Endothelial cell of umbilical vein (primary cell): Measurements from ENCODE around the gene DDIT4. TPM values are rescaled to one million over a fixed set of nuclear protein-coding genes. Genes with fewer than 3 reads are reported as not detected.

Experiments
- BruUV-seq: library from RNA; stranded (reverse); fragments of 400-500 nt; replicated peaks from 2 replicates; lab custom pipeline; 2021; lab: Mats Ljungman, UMichigan
- CTCF ChIA-PET: fragments of 300-600, 350-600 bp; sonication (Branson Sonifier 250); formaldehyde crosslinking; loops from one replicate; lab custom pipeline; 2021; ENCODE audit warnings: antibody characterized with exemption, inconsistent platforms; lab: Charles Lee
- POLR2A ChIA-PET: fragments of 300-600, 350-600 bp; sonication (Branson Sonifier 250); formaldehyde crosslinking; loops from one replicate; lab custom pipeline; 2021; ENCODE audit warnings: antibody characterized with exemption, inconsistent platforms; lab: Charles Lee
- DNase-seq: peaks from one replicate; pipeline ENCODE4 v3.0.0-alpha.2; 2011; ENCODE audit warnings: low read depth, low spot score
- FAIRE-seq: peaks from 2 replicates; lab custom pipeline; 2011; peaks lifted over from hg19 to GRCh38; lab: Jason Lieb, UNC
- H2AFZ ChIP-seq: 2 replicates; pipeline ENCODE4 v1.6.0; 2012; ENCODE audit warnings: low read depth, low read length, control low read depth, inconsistent platforms
- H3K27ac ChIP-seq: 2 replicates; pipeline ENCODE4 v1.5.1; 2011; ENCODE audit warnings: low read depth, mild to moderate bottlenecking, control low read depth, low read length, moderate library complexity; ENCODE audit not compliant: insufficient read depth
- H3K27me3 ChIP-seq, 2 experiments: 2 replicates each; pipeline versions ENCODE4 v1.6.0 to v1.6.1; 2011; ENCODE audit warnings: low read length in 2 of 2, mixed read lengths in 1 of 2; ENCODE audit not compliant: control insufficient read depth in 2 of 2, insufficient read depth in 2 of 2
- H3K36me3 ChIP-seq, 2 experiments: 2 replicates in 1 of 2; 3 replicates in 1 of 2; pipeline ENCODE4 v1.5.1; 2011; ENCODE audit warnings: low read length in 2 of 2, mild to moderate bottlenecking in 1 of 2, moderate library complexity in 1 of 2; ENCODE audit not compliant: control insufficient read depth in 2 of 2, insufficient read depth in 2 of 2; ENCODE audit errors: extremely low read depth in 1 of 2
- H3K4me1 ChIP-seq: 3 replicates; pipeline ENCODE4 v1.5.1; 2011; ENCODE audit warnings: mild to moderate bottlenecking, low read length; ENCODE audit not compliant: control insufficient read depth, insufficient read depth; ENCODE audit errors: extremely low read depth
- H3K4me2 ChIP-seq: 2 replicates; pipeline ENCODE4 v1.6.1; 2011; ENCODE audit warnings: low read length, control low read depth, mixed read lengths; ENCODE audit not compliant: insufficient read depth
- H3K4me3 ChIP-seq, 3 experiments: fragments of 200-600 bp in 1 of 3; sonication (generic), shearing (Covaris generic) in 1 of 3; replicated peaks in 1 of 3; 2 replicates each; pipeline ENCODE4 v1.5.1; 2011 to 2016; ENCODE audit warnings: control low read depth in 3 of 3, low read length in 3 of 3, mild to moderate bottlenecking in 2 of 3, inconsistent platforms in 1 of 3, low read depth in 1 of 3, moderate library complexity in 1 of 3; ENCODE audit not compliant: insufficient read depth in 1 of 3
- H3K79me2 ChIP-seq: 2 replicates; pipeline ENCODE4 v1.6.0; 2012; ENCODE audit warnings: low read length, inconsistent platforms; ENCODE audit not compliant: control insufficient read depth, insufficient read depth
- H3K9ac ChIP-seq: replicated peaks from 2 replicates; pipeline ENCODE3; 2011; ENCODE audit warnings: low read length, control low read depth; ENCODE audit not compliant: insufficient read depth; ENCODE audit errors: extremely low read depth
- H3K9me1 ChIP-seq: replicated peaks from 3 replicates; pipeline ENCODE4 v1.6.0; 2011; ENCODE audit warnings: mild to moderate bottlenecking, low read length; ENCODE audit not compliant: control insufficient read depth, insufficient read depth; ENCODE audit errors: extremely low read depth
- H3K9me3 ChIP-seq: replicated peaks from 2 replicates; pipeline ENCODE4 v1.5.1; 2012; ENCODE audit warnings: low read length, inconsistent platforms; ENCODE audit not compliant: control insufficient read depth, insufficient read depth
- H4K20me1 ChIP-seq: replicated peaks from 2 replicates; pipeline ENCODE3; 2011; ENCODE audit warnings: mild to moderate bottlenecking, low read length; ENCODE audit not compliant: control insufficient read depth, insufficient read depth; ENCODE audit errors: extremely low read depth
- CTCF ChIP-seq, 2 donors: IDR thresholded peaks; 1 replicate in 1 of 2; 2 replicates in 1 of 2; pipeline ENCODE4 v1.5.1; 2011; ENCODE audit warnings: low read length in 2 of 2, mild to moderate bottlenecking in 2 of 2, moderate library complexity in 2 of 2, control low read depth in 1 of 2, inconsistent platforms in 1 of 2, low read depth in 1 of 2; ENCODE audit not compliant: insufficient read depth in 1 of 2; ENCODE audit errors: extremely low read depth in 1 of 2
- EZH2 ChIP-seq: IDR thresholded peaks from 2 replicates; pipeline ENCODE4 v1.6.1; 2012; ENCODE audit warnings: borderline replicate concordance, low read depth, mild to moderate bottlenecking, moderate library complexity, low read length, inconsistent platforms; ENCODE audit not compliant: severe bottlenecking
- POLR2AphosphoS5 ChIP-seq: IDR thresholded peaks from 2 replicates; pipeline ENCODE4 v1.6.1; 2012; ENCODE audit warnings: low read depth, mild to moderate bottlenecking, control low read depth, low read length, moderate library complexity; ENCODE audit not compliant: insufficient read depth
- dilution Hi-C: fragments of 300-500 bp; cut with MboI; formaldehyde crosslinking; loops from one replicate; pipeline ENCODE4 v1.15.0; 2019; ENCODE audit warnings: low sequenced_read_pairs; ENCODE audit not compliant: extremely low pct_ligation_motif_present
- intact Hi-C: fragments of 100-400 bp; cut with micrococcal nuclease; formaldehyde crosslinking; loops from one replicate; pipeline ENCODE4 v1.10.0; 2022
- polyA plus RNA-seq, 4 experiments: library from polyadenylated mRNA; depleted of rRNA in 3 of 4; stranded (reverse) in 3 of 4; unstranded in 1 of 4; fragments of >200 nt; gene quantifications; 2 replicates each; pipeline versions ENCODE4 v1.2.1 to v1.2.3, GENCODE V29; 2011 to 2012; ENCODE audit warnings: missing spikeins in 1 of 4
- total RNA-seq: library from RNA; stranded (reverse); gene quantifications from 2 replicates; pipeline ENCODE4 v1.2.3, GENCODE V29; 2021

DDIT4 gene
- total and polyA plus RNA-seq, 2 donors (not counting 3 experiments of a cell fraction or from before 2014, with no cell fraction given): 60.4 to 65.3 TPM

GRCh38 chr10:72241691-72242252 lies 32.0 kb upstream of the DDIT4 start:
- Histone ChIP-seq H3K9me1 (no peaks in the 10 kb centered on the region), H2AFZ (no peak overlapping the region), H3K9me3 (no peaks in the 10 kb centered on the region), H3K4me3 (no peak overlapping the region), H3K79me2 (no peaks in the 10 kb centered on the region), H3K4me1 (peaks cover 26% of the 10 kb centered on the region), H3K9ac (no peak overlapping the region), H3K36me3 (no peaks in the 10 kb centered on the region), H3K27ac (no peak overlapping the region), H3K4me2 (no peak overlapping the region), H4K20me1 (no peaks in the 10 kb centered on the region), H3K27me3 (no peaks in the 10 kb centered on the region)
- no peak for TF ChIP-seq CTCF (IDR thresholded peaks at IDR 0.05; ENCODE audit: extremely low read depth in 1 of 2, insufficient read depth in 1 of 2, low read depth in 1 of 2, low read length in 2 of 2)
- no peak for DNase-seq
- POLR2A ChIA-PET: interaction anchor here (0.7 to 1.1 kb wide), 2 partner anchors 13 to 32 kb away, joined by 7 to 9 read pairs; no protein-coding TSS in a partner anchor
- intact Hi-C loops: no loop called here
- peak; percentile 69 for FAIRE-seq
- dilution Hi-C loops: no loop called here
- CTCF ChIA-PET: interaction anchor here (0.6 to 2.1 kb wide), 8 partner anchors 9 to 116 kb away, joined by 3 to 7 read pairs (median 3); no protein-coding TSS in a partner anchor
- no TSS peak for BruUV-seq

GRCh38 chr10:72242675-72243074 lies 31.0 kb upstream of the DDIT4 start:
- DNase-seq (peak; percentile 82), FAIRE-seq (peak; percentile 96)
- H3K4me1 ChIP-seq: peaks cover 33% of the 10 kb centered on the region
- peak overlapping the region; percentile 15 for H3K27ac ChIP-seq
- TF ChIP-seq POLR2AphosphoS5 (peak; percentile 38), EZH2 (no peak)
- H3K27me3 ChIP-seq: no peaks in the 10 kb centered on the region
- CTCF ChIA-PET: interaction anchor here (1.1 to 2.1 kb wide), 4 partner anchors 10 to 117 kb away, joined by 3 to 7 read pairs (median 5); no protein-coding TSS in a partner anchor
- no peaks in the 10 kb centered on the region for H3K36me3 ChIP-seq
- H3K4me2 ChIP-seq: peak overlapping the region; percentile 7
- H3K9me1 ChIP-seq: no peaks in the 10 kb centered on the region
- no peak overlapping the region for H3K9ac ChIP-seq
- H3K79me2 ChIP-seq: no peaks in the 10 kb centered on the region
- BruUV-seq: no TSS peak
- no peaks in the 10 kb centered on the region for H4K20me1 ChIP-seq
- peak overlapping the region; percentile 29 for H2AFZ ChIP-seq
- intact Hi-C loops: no loop called here
- no peaks in the 10 kb centered on the region for H3K9me3 ChIP-seq
- dilution Hi-C loops: no loop called here
- POLR2A ChIA-PET: no interaction called here
- no peak overlapping the region for H3K4me3 ChIP-seq
